HG03159 (cell line): ENCODE data around the gene ASF1A.
A peak's percentile ranks its signal among the peaks of the same experiment; 100 is the strongest.
"Not testable (repeated sequence)": the region's sequence is repeated elsewhere in the genome, so short reads cannot be mapped to it uniquely, and the experiment has no call there.

ENCODE experiments used
- ATAC-seq: cut with Tn5 transposase; IDR thresholded peaks from one replicate; pipeline ENCODE4 v1.9.1; 2021; ENCODE audit warnings: mild to moderate bottlenecking, moderate library complexity; ENCODE audit not compliant: unreplicated experiment

ASF1A gene

GRCh38 chr6:118893807-118894424 is at the start of gene ASF1A:
Gene ASF1A, plus strand, starts transcription at chr6:118894152. Its CDS starts 262 bp downstream, at chr6:118894414.
- ATAC-seq = peak; percentile 61

- ATAC-seq = no peak
Measured at GRCh38 chr6:118844915-118845314, 49.0 kb upstream of the ASF1A start.

- no peak for ATAC-seq
Measured at GRCh38 chr6:118853408-118853807, 40.5 kb upstream of the ASF1A start.

- ATAC-seq = no peak
Measured at GRCh38 chr6:118856301-118856700, 37.7 kb upstream of the ASF1A start.

- no peak for ATAC-seq
Measured at GRCh38 chr6:118859517-118860064, 34.4 kb upstream of the ASF1A start.

- ATAC-seq = no peak
Measured at GRCh38 chr6:118860363-118860762, 33.6 kb upstream of the ASF1A start.

GRCh38 chr6:118860880-118861279 is 33.1 kb upstream of the ASF1A start:
- no peak for ATAC-seq

- ATAC-seq = no peak
Measured at GRCh38 chr6:118862443-118862842, 31.5 kb upstream of the ASF1A start.

- ATAC-seq = no peak
Measured at GRCh38 chr6:118864341-118865099, 29.4 kb upstream of the ASF1A start.

GRCh38 chr6:118865100-118865391 is 28.9 kb upstream of the ASF1A start:
- no peak for ATAC-seq

- no peak for ATAC-seq
Measured at GRCh38 chr6:118867181-118867580, 26.8 kb upstream of the ASF1A start.

GRCh38 chr6:118868901-118869300 is 25.1 kb upstream of the ASF1A start:
- ATAC-seq = not testable (repeated sequence)

- no peak for ATAC-seq
Measured at GRCh38 chr6:118869350-118869749, 24.6 kb upstream of the ASF1A start.

- no peak for ATAC-seq
Measured at GRCh38 chr6:118869894-118870589, 23.9 kb upstream of the ASF1A start.

GRCh38 chr6:118871331-118871730 is 22.6 kb upstream of the ASF1A start:
- no peak for ATAC-seq

- ATAC-seq = no peak
Measured at GRCh38 chr6:118872318-118872717, 21.6 kb upstream of the ASF1A start.

- ATAC-seq = no peak
Measured at GRCh38 chr6:118872726-118873125, 21.2 kb upstream of the ASF1A start.

- no peak for ATAC-seq
Measured at GRCh38 chr6:118873239-118873638, 20.7 kb upstream of the ASF1A start.

- no peak for ATAC-seq
Measured at GRCh38 chr6:118875672-118876071, 18.3 kb upstream of the ASF1A start.

- no peak for ATAC-seq
Measured at GRCh38 chr6:118876198-118876597, 17.8 kb upstream of the ASF1A start.

GRCh38 chr6:118876814-118877213 is 17.1 kb upstream of the ASF1A start:
- no peak for ATAC-seq

- no peak for ATAC-seq
Measured at GRCh38 chr6:118877806-118878205, 16.1 kb upstream of the ASF1A start.
